Gastrocnemius medialis (tissue), 4 donors: ENCODE data around the gene RPL23. TPM values are rescaled to one million over a fixed set of nuclear protein-coding genes. Genes with fewer than 3 reads are reported as not detected.
A peak's percentile ranks its signal among the peaks of the same experiment; 100 is the strongest.

ENCODE experiments used
- ATAC-seq, 2 donors: fragments of 150-250 bp; one replicate each; pipeline ENCODE4 v1.9.1; 2016
- DNase-seq, 2 donors: peaks; one replicate each; pipeline ENCODE4 v3.0.0-alpha.2; 2019
- H3K27ac ChIP-seq, 4 donors: fragments of 200-600 bp; sonication (generic); 1 replicate in 1 of 4; 2 replicates in 3 of 4; pipeline ENCODE4 v1.5.1; 2016 to 2018; ENCODE audit warnings: mild to moderate bottlenecking in 2 of 4, moderate library complexity in 1 of 4
- H3K27me3 ChIP-seq, 3 donors: fragments of 200-600 bp; sonication (generic) in 2 of 3; 1 replicate in 1 of 3; 2 replicates in 2 of 3; pipeline versions ENCODE4 v1.5.1 to v1.6.0; 2016 to 2019; ENCODE audit warnings: mild to moderate bottlenecking in 1 of 3, moderate library complexity in 1 of 3
- H3K36me3 ChIP-seq, 2 donors: fragments of 200-600 bp; sonication (generic) in 1 of 2; one replicate each; pipeline ENCODE4 v1.5.1; 2017 to 2018
- H3K4me1 ChIP-seq, 2 donors: fragments of 200-600 bp; sonication (generic) in 1 of 2; one replicate each; pipeline ENCODE4 v1.5.1; 2016 to 2017; ENCODE audit warnings: mild to moderate bottlenecking in 2 of 2
- H3K4me3 ChIP-seq, 4 donors: fragments of 200-600 bp; sonication (generic) in 3 of 4; 1 replicate in 1 of 4; 2 replicates in 3 of 4; pipeline ENCODE4 v1.5.1; 2016 to 2019; ENCODE audit warnings: mild to moderate bottlenecking in 2 of 4
- H3K9me3 ChIP-seq, 3 donors: fragments of 200-600 bp; sonication (generic) in 2 of 3; 1 replicate in 1 of 3; 2 replicates in 2 of 3; pipeline ENCODE4 v1.5.1; 2016 to 2019
- CTCF ChIP-seq, 5 experiments: fragments of 450-650 bp in 3 of 5; fragments of 200-600 bp in 2 of 5; sonication (generic) in 2 of 5; IDR thresholded peaks in 4 of 5; conservative IDR thresholded peaks in 1 of 5; 1 replicate in 4 of 5; 2 replicates in 1 of 5; pipeline ENCODE4 v1.5.1; 2016 to 2019; ENCODE audit warnings: antibody characterized with exemption in 5 of 5, mild to moderate bottlenecking in 3 of 5, moderate library complexity in 3 of 5
- POLR2A ChIP-seq, 2 donors: fragments of 450-650 bp; IDR thresholded peaks; one replicate each; pipeline ENCODE4 v1.6.1; 2017; ENCODE audit warnings: antibody characterized with exemption in 2 of 2, mild to moderate bottlenecking in 2 of 2, moderate library complexity in 2 of 2
- in situ Hi-C, 4 donors: fragments of 200-750 bp; cut with MboI; loops; one replicate each; pipeline versions ENCODE4 v1.15.0 to v1.8.0; 2017; ENCODE audit warnings: low sequenced_read_pairs in 4 of 4
- intact Hi-C: fragments of 100-400 bp; cut with DNase I; formaldehyde crosslinking; loops from one replicate; pipeline ENCODE4 v1.15.1; 2023; ENCODE audit warnings: low total_unique reads
- total RNA-seq, 4 donors: library from RNA; depleted of rRNA; stranded (reverse); fragments of >200 nt; gene quantifications; one replicate each; pipeline versions ENCODE4 v1.1.0 to v1.2.3, GENCODE V29; 2016

The RPL23 gene
- total RNA-seq, 4 donors from 2014 or later: 878 to 1,126 (median 955) TPM

DNA sequence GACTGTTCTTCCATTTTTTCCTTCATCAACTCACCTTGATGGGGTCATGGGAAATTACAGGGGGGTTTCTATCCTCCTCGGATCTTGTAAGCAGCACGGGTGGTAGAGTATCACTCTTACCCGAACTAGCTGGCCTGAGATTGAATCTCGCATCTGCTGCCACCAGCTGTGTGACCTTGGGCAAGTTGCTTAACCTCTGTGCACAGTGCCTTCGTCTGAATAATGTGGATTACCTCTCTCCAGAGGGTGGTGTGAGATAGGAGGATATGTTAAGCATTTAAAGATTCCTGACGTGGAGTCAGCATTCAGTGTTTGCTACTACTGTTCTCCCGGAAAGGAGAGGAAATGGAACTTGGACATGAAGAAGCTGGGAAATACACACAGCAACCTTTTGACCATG, 40.8 kb upstream of the RPL23 start:
- in situ Hi-C loops: loop anchor here in 1 of 4 donors (25.0 kb wide), 1 partner anchor 93 kb away; no protein-coding TSS in a partner anchor
- Histone ChIP-seq H3K36me3 (peaks cover 0 to 10% of the 10 kb centered on the region in 2 donors), H3K4me3 (no peak overlapping the region), H3K4me1 (peaks cover 41 to 49% of the 10 kb centered on the region in 2 donors), H3K27ac (peak overlapping the region; percentile 50 to 78 (median 68)), H3K27me3 (no peaks in the 10 kb centered on the region), H3K9me3 (no peaks in the 10 kb centered on the region)
- no peak for TF ChIP-seq POLR2A (IDR thresholded peaks at IDR 0.05)
- no peak for TF ChIP-seq CTCF (IDR thresholded peaks at IDR 0.05 in 4 of 5, conservative IDR thresholded peaks at IDR 0.05 in 1 of 5)
- DNase-seq: no peak
- intact Hi-C loops: no loop called here
- ATAC-seq: no peak

GRCh38 chr17:38893607-38894006, 40.1 kb upstream of the RPL23 start:
- DNase-seq (no peak), ATAC-seq (no peak)
- H3K36me3 ChIP-seq: peaks cover 0 to 10% of the 10 kb centered on the region in 2 donors
- H3K27ac ChIP-seq: peak overlapping the region; percentile 50 to 78 (median 68)
- TF ChIP-seq CTCF (IDR thresholded peaks at IDR 0.05 in 4 of 5, conservative IDR thresholded peaks at IDR 0.05 in 1 of 5) (no peak), POLR2A (IDR thresholded peaks at IDR 0.05) (no peak)
- intact Hi-C loops: no loop called here
- no peaks in the 10 kb centered on the region for H3K9me3 ChIP-seq
- in situ Hi-C loops: loop anchor here in 1 of 4 donors (25.0 kb wide), 1 partner anchor 94 kb away; no protein-coding TSS in a partner anchor
- H3K27me3 ChIP-seq: no peaks in the 10 kb centered on the region
- peaks cover 36 to 44% of the 10 kb centered on the region in 2 donors for H3K4me1 ChIP-seq
- no peak overlapping the region for H3K4me3 ChIP-seq

- DNase-seq: no peak
- no peak for TF ChIP-seq POLR2A (IDR thresholded peaks at IDR 0.05)
- no peak for TF ChIP-seq CTCF (IDR thresholded peaks at IDR 0.05 in 4 of 5, conservative IDR thresholded peaks at IDR 0.05 in 1 of 5)
- no peaks in the 10 kb centered on the region for H3K27me3 ChIP-seq
- ATAC-seq: no peak
- in situ Hi-C loops: loop anchor here in 1 of 4 donors (25.0 kb wide), 1 partner anchor 94 kb away; no protein-coding TSS in a partner anchor
- peaks cover 0 to 10% of the 10 kb centered on the region in 2 donors for H3K36me3 ChIP-seq
- intact Hi-C loops: no loop called here
- peaks cover 31 to 39% of the 10 kb centered on the region in 2 donors for H3K4me1 ChIP-seq
- peak overlapping the region; percentile 50 to 78 (median 68) for H3K27ac ChIP-seq
- no peaks in the 10 kb centered on the region for H3K9me3 ChIP-seq
- no peak overlapping the region for H3K4me3 ChIP-seq
These were observed 39.6 kb upstream of the RPL23 start for GRCh38 chr17:38893113-38893512.

DNA sequence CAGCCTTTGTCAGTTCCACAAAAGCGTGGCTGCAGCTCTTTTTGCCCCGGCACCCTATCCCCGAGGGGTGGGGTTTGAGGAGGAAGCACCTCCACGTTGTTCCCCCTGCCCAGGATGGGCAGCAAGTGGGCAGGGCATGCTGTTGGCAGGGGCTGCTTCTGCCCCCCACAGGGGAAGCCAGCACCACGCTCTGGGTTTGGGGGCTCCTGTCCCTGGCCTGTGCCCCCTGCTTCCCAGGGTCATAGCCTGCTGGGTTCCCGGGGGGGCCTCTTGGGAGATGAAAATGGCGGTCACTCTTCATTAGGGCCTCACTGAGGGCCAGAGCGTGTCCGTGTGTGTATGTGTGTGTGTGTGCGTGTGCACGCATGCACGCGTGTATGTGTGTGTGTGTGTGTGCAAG, 39.1 kb upstream of the RPL23 start:
- TF ChIP-seq CTCF (IDR thresholded peaks at IDR 0.05 in 4 of 5, conservative IDR thresholded peaks at IDR 0.05 in 1 of 5): no peak
- no peak for TF ChIP-seq POLR2A (IDR thresholded peaks at IDR 0.05)
- Histone ChIP-seq H3K27me3 (no peaks in the 10 kb centered on the region), H3K4me3 (no peak overlapping the region), H3K36me3 (peaks cover 0 to 10% of the 10 kb centered on the region in 2 donors), H3K9me3 (no peaks in the 10 kb centered on the region), H3K27ac (peak overlapping the region in 1 of 4 donors; percentile 32), H3K4me1 (peaks cover 26 to 34% of the 10 kb centered on the region in 2 donors)
- ATAC-seq (no peak), DNase-seq (no peak)
- in situ Hi-C loops (loop anchor here in 1 of 4 donors (25.0 kb wide), 1 partner anchor 95 kb away; no protein-coding TSS in a partner anchor), intact Hi-C loops (no loop called here)
